Amygdala (tissue), 56 donors: ENCODE data around the gene PIM1.

ENCODE experiments used
- DNase-seq, 56 donors: peaks; one replicate each; lab custom pipeline; 2025; lab: John Stamatoyannopoulos, UW

PIM1 gene

DNA sequence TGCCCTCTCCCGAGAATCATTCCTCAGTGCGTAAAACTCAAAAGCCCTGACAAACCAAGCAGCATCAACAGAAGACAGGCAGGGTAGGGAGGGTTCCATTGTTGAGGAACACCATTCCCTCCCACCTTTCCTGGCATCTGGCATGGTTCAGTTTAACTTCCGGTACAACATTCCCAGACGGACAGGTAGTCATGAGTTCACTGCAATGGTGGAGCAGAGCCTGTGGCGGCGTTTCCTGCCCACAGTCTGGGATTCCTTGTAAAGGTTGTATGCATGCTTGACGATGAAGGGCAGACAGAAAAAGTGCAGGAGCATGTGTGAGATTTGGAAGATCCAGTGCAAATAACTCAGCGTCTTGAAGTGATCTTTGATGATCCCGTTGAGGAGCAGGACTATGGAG lies 42.3 kb downstream of the PIM1 start:
- no peak for DNase-seq

- no peak for DNase-seq
These were observed 48.1 kb downstream of the PIM1 start for GRCh38 chr6:37218061-37218460.

GRCh38 chr6:37218511-37218910 lies 48.6 kb downstream of the PIM1 start:
- DNase-seq: no peak

GRCh38 chr6:37221585-37222124 lies 51.7 kb downstream of the PIM1 start:
- no peak for DNase-seq

- peak in 28 of 56 donors; percentile 7 to 59 (median 26) for DNase-seq
These were observed 52.4 kb downstream of the PIM1 start for GRCh38 chr6:37222125-37222967.

GRCh38 chr6:37222992-37223391 lies 53.0 kb downstream of the PIM1 start:
- DNase-seq: no peak
